Measurements from ENCODE around the gene ACOXL. TPM values are rescaled to one million over a fixed set of nuclear protein-coding genes. Genes with fewer than 3 reads are reported as not detected.
A peak's percentile ranks its signal among the peaks of the same experiment; 100 is the strongest.
"Not testable (repeated sequence)": the region's sequence is repeated elsewhere in the genome, so short reads cannot be mapped to it uniquely, and the experiment has no call there.

ACOXL gene
- total RNA-seq, 1 donor from 2014 or later, result not detected

DNA sequence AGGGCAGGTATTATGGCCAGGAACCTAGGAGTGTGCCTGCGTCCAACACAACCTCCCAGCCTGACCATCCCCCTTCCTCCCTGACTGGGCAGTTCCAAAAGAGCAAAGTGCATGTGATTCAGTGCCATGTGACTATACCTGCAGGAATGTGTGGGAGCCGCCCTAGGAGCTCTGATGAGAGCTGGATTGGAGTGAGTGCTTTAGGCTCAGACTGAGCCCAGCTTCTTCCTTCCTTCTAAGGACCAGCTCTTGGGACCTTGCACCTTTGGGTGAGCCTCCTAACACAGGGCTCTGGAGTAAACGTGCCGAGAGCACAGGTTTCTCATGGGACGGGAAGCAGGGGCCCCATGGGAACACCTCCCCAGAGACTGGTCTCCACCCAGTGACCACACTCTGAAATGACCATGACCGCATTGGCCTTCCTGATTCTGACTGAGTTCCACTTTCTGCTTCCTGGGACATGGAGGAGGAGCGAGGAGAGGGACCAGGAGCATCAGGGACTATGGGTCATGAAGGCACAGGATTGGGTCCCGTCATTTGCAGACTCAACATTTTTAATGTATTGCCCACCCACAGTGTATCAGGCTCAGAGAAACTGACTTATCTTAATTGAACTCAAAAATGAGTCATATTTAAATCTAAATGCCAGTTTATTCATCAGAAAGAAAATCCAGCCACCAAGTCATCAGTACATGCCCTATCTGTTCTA lies 300.5 kb downstream of the ACOXL start:
- no peak for DNase-seq (ENCODE audit: low read depth in 2 of 2)

DNA sequence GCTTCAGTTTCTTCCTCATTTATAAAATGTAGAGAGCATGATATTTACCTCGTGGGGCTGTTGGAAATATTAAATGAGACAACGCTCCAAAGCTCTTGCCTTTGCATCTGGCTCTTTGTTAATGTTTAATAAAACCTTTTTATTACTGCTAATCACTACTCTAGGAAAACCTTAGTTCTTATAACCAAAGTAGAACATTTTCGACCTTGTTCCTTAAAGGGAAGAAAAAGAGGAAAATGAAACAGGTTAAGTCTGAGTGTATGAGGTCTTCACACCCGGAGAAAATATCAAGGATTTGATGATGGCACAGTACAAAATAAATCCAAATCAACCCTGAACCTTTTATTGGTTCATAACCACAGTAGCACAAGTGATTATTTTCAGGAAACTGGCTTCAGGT lies 301.8 kb downstream of the ACOXL start:
- no peak for DNase-seq (ENCODE audit: low read depth in 2 of 2)

DNA sequence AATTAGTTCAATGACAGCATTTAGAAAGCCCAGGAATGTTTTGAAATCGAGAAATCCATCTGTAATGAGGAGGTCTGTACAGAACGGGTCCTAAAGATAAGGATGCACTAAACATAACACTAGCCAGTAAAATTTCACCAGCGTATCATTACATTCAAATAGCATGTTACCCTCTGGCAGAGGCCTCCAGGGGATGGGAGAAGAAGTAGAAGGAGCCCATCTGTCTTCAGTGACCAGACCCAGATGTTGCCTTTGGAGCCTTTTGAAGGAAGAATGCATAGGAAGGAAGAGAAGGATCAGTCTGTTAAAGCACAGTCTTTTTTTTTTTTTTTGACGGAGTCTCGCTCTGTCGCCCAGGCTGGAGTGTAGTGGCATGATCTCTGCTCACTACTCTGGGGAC lies 302.2 kb downstream of the ACOXL start:
- no peak for DNase-seq (ENCODE audit: low read depth in 2 of 2)

DNA sequence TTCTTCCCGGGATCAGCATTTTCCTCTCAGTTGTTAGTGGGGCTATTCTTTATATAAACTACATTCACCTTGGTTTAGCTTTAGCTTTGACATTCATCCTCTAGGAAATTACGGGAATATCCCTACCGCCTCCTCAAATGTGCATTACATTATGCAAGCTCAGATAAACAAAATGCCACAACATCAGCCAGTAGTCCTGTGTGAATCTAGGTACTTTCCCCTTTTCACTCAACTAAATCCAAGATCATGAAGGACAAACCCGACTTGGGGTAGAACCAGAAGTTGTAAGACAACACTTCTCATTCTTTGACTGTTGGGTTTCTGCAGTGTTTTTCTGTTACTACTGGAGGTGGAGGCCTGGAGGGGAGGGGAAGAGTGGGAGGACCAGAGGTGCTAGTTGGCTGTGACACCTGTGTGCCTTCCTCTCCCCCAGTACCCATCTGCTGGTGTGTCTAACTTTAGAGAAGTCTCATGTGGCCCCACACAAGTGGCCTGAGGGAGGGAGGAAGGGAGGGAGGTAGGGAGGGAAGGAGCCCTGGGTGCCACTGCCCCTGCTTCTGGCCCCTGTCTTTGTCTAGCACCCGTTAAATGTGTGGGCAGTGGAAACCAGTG lies 303.6 kb downstream of the ACOXL start:
- no peak for DNase-seq (ENCODE audit: low read depth in 2 of 2)

DNA sequence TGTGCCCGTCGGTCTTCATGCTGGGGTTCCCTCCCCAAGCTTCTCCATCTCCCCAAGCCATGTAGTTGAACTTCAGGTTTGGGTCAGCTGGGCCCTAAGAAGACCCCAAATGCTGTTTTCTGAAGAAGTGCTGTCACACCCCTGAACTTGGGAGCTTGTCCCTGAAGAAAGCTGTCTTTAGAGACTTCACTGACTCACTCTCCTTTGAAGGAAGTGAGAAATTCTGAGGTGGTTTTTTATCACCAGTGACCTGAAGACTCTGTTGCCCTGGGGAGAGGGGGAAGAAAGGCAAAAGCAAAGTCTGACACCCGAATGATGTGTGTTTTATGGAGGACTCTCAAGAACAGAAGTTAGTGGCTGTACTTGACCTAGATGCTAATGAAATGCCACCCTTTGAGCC lies 304.8 kb downstream of the ACOXL start:
- DNase-seq (ENCODE audit: low read depth in 2 of 2), result no peak

DNA sequence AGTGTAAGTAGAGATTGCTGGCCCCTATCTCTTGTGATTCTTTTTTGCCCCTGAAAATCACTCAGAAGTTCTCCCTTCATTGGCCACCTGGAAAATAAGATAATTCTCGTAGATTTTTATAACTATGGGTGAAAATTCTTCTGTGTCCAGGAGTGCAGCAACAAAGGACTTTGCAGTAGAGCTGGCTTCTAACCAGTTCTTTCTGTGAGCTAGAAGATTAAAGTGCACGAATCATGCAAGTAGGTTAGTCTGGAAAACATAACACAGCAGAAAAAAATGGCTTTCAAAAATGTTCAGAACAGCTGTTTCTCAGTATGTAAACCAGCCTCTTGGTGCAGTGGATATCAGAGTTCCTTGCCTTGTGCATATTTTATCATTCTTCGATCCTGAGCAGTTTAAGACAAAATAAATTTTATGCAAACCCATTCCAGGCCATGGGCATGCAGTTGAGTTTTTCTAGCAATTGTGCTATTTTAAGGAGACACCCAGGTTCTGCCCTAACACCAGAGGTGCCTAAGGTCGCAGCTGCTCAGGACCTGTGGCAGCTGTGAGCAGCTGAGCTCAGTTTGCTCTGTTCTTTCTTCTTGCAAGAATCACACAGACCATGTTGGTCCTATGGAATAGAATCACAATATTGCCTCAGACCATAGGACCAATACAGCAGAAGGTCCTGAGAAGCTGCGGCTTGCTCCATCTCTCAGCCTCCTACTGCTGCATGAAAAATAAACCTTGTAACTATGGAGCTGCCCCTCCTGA lies 307.4 kb downstream of the ACOXL start:
- no peak for DNase-seq (ENCODE audit: low read depth in 2 of 2)

DNA sequence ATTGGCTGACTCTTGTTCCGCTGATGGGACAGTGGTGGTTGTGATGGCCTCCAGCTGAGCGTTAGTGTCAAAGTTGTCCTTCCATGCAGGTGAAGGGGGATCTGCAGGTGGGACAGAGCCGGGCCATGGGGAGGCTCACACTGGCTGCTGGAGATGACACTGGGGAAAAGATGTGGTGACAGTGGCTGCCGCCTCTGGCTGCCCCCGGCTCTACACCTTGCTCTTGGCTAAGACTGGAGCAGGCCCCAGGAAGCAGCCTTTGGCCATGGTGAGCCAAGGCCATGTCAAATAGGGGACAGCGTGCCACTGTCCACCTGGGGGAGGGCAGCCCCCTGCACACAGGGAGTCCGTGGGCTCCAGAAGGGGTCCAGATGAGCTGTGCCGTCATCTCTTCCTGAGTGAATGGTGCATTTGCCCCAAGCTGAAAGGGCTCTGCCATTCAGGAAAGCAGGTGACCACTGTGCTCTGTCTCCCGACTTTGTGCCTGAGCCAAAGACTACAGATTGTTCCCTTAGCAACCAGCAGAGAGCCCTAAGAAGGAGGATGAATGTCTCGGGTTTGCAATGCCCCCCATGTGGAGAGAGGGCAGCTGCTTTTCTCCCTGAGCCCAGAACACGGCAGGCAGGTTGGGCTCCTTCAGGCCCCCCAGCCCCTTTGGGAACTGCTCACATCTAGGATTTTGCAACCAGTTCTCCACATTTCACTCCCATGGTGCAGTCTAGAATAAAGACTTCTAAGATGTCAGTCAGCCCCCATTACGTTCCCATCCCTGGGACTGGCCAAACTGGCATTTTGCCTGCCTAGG lies 309.2 kb downstream of the ACOXL start:
- no peak for DNase-seq (ENCODE audit: low read depth in 2 of 2)

DNA sequence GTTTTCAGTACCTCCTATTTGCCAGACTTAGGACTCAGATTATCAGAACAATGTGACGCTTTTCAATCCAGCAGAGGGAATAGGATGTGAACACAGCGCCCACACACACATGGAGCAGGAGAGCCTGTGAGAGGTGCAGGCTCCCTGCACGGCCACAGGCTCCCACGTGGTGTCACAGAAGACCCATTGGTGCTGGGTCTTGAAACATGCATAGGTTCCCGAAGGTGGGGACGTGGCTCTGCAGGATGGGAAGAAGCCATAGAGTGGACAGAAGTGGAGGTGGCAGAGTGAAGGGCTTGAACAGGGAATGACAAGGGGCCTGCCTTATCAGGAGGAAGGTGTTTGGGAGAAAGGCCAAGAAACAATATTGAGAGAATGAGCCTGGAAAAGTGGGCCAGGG lies 309.9 kb downstream of the ACOXL start:
- no peak for DNase-seq (ENCODE audit: low read depth in 2 of 2)

DNA sequence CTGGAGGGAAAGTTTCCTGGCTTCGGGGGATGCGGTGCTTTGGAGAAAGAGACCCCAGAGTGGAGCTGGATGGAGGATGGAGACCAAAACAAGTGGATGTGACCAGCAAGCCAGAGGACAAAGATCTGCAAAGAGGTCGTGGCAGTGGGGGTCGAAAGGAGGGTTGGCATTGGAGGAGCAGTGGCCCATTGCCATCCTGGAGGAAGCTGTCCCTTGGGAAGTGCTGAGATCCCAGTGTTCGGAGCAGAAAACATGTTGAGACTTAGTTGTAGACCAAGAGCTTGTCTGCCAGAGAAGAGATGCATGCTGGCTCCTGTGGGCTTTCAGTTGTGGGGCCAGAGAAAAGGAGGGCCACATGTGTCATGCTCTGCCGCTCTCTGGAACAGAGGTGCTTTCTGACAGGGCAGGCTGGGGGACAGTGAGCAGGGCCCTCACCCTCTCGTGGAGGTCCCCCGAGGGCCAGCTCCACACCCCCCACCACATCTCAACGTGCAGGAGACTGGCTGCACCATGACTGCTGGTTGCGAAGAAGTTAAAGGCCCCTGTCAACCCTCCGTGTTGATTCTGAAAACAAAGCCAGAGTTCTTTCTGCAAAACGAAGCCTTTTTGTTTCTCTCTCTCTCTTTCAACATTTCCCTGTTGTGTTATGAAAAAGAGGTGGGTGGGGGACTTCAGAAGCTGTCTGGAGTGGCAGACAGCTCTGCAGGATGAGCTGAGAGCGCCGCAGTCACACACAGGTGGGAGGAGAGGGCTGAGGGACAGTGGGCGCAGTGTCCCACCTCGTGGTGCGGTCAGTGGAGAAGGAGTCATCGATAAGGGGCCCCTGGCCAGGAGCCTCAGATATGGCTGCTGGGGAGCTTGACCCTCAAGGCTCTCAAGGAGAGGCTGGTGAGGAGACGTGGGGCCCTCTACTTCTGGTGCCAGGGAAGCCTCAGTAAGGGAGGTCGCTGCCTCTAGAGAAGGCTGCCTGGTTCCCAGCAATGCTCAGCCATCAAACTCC lies 310.7 kb downstream of the ACOXL start:
- DNase-seq (ENCODE audit: low read depth in 2 of 2), result no peak

DNA sequence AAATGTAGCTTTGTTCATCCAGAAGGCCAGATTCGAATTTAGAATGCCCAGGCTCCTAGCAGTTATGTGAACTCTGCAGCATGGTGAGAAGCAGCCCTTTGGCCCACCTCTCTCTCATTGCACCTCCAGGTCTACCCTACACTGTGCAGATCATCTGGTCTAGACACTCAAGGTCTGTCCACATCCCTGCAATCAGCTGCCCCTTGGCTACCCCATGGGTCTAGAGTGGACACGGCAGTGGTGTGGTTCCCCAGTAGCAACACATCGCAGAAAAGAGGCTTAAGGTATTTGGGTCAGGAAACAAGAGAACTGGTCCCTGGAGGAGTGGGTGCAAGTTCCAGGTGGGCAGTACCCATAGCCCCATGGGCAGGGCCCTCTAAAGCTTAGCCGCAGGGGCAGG lies 311.7 kb downstream of the ACOXL start:
- no peak for DNase-seq (ENCODE audit: low read depth in 2 of 2)

DNA sequence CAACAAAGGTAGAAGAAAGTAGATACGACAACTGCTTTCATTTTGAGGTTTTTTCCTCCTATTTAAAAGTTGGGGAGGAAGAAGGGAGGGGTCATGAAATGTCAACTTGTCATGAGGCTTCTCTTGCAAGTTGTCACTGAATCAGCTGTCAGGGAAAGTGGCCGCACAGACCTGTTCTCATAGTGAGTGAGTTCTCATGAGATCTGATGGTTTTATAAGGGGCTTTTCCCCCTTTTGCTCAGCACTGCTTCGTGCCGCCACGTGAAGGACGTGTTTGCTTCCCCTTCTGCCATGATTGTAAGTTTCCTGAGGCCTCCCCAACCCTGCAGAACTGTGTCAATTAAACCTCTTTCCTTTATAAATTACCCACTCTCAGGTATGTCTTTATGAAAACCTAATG lies 312.9 kb downstream of the ACOXL start:
- DNase-seq (ENCODE audit: low read depth in 2 of 2), result not testable (repeated sequence)

DNA sequence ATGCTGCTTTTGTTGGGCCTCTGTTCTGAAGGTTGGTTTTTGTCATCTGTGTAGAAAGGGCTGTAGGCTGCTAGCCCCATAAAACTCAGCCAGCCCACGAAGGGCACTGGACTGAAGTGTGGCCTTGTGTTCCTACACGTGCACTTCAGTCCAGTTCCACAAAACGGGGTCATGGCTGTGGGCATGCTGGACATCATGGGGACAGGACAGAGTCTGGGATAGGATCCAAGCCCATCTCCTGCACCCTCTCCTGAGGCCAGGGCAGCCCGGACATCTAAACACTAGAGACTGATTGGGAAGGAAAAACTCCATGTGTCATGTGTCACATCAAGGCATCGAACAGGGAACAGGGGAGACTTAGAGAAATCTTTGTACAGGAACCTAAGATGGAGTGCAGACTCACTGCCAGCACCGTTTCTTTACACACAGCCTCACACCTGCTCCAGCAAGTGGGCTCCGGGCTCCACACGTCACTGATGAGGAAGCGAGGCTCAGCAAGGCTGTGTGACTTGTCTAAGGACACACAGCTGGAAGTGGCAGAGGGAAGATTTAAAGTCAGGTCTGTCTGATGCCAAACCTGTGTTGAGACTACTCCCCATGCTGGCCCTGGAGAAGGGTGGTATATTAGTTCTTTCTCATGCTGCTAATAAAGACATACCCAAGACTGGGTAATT lies 313.5 kb downstream of the ACOXL start:
- no peak for DNase-seq (ENCODE audit: low read depth in 2 of 2)

DNA sequence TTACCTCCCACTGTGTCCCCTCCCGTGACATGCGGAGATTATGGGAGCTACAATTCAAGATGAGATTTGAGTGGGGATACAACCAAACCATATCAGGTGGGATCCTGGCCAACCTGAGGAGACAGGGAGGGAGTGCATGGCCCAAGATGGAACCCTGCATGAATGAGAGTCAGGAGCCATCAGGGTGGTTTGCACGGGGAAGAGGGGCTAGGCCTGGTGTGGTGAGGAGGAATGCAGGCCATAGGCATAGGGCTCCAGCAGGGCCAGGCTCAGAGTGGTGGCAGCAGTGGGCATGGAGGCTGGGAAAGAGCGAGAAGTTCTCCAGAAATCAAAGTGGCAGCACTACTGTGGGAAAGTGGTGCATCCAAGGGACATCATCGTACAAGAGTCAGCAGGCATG lies 314.3 kb downstream of the ACOXL start:
- DNase-seq (ENCODE audit: low read depth in 2 of 2), result no peak

DNA sequence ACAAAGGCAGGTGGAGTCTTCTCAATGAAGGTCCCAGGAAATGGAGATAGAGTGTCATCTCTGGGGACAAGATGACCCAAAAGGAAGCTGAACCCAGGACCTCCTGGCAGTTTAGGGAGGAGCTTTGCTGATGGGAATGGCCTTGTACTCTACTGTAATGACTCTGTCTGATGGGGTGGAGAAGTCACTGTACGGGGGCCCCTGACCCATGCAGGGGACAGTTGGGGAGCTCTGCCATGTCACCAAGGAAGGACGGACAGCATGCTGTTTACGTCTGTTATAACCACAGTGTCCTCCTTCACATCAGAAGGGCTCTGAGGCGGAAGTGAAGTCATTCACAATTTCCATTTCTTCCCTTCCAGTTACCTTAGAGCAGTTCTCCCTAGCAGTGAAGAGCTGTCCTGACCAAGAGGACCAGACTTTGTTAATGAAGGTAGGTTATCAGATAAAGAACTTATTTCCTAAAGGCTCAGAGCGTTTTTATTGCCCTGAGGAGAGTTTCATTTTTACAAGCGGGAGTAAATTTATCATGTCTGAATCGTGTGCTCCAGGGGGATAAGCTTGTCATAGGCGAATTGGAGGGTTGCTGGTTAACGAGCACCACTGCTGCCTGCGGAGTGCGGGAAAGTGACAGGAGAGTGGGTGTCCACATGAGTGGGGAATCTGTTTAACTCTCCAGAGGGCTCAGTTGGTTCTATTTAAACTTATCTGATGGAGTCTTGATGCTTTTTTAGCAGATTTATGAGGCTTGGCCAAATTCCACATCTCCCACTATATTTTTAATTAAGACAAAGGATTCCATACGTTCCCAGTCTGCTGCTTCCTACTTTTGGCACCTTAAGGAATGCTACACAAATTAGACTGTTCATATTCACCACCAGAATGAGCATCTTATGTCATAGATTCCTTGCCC lies 316.7 kb downstream of the ACOXL start:
- no peak for DNase-seq (ENCODE audit: low read depth in 2 of 2)

DNA sequence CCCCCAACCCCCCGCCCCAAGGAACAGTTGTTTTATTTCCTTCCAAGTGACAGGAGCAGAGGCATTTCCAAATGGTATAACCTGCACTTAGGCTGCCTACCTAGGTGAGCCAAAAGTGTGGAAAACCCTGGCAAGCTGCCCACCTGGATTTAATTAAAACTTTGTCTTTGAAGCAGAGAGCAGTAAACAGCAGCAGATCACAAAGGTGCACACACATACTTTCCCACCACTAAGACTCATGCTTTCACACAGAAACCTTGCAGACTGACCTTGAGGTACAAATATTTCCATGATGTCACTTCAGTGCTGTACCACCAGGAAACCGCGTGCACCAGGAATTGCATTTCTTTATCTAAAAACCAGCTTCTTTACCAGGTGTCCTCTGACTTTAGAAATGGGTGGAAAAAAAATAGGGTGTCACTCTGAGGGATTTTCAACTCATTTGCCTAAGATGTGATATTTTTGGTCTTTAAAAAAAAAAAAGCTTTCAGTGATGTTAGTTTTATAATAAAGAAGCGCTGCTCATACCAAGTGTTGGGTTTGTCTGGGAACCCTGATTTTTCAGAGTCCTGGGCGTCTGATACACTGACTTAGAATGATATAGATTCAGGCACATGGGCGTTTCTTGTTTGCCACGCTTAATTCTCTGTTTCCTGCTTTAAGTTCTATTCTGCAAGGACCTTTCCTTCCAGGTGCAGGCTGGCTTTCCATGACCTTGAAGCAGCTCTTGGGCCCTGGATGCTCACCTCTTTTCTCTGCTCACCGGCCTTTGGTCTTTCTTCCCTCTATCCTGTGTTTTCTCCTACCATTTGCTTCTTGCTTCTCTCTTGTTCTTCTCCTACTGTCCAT lies 317.6 kb downstream of the ACOXL start:
- DNase-seq (ENCODE audit: low read depth in 2 of 2), result peak in 1 of 2 donors; percentile 32

DNA sequence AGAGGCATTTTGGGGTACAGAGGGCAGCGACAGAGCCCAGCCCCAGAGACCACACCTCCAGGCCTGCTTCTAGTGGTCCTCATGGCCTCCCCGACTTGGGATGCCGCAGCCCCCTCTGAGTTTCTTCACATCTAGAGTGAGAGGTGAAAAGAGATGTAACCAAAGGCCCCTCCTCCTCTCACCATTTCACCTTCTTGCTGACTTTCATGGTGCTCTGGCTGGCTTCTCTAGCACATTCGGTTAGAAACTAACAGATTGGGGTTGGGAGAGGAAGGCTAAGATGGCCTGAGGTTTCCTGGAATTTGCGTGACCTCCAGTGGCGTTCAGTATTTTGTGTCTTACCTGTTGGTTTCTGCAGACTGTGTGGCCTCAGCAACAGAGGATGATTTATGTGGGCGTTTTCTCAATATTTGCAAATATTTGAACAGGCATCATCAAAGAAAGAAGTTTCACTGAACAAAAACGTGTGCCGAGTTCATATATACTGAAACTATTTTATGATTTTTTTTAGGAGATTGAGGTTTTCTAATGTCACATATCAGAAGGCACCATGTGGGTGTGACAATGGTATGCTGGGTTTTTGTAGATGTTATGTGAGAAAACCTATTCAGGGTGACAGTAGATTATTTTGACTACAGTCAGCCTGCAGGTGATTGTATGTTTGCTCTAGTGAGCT lies 318.5 kb downstream of the ACOXL start:
- no peak for DNase-seq (ENCODE audit: low read depth in 2 of 2)

DNA sequence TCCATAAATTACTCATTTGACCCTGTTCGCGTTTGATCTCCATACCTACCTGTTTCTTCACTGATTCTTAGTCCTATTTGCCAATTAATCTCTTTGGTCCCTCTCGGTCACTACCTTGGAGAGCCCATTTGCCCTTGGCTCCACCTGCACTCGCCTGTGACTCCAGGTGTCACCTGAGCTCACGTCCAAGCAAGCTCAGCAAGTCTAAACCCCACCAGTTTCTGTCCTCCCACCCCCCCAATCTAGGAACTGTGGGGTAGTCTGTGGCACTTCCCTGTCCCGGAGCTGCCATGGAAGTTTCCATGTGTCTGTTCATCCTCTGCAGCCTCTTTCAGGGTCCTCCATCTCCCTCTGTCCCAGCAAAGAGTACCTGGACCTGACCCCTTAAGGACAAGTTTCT lies 320.2 kb downstream of the ACOXL start:
- no peak for DNase-seq (ENCODE audit: low read depth in 2 of 2)

DNA sequence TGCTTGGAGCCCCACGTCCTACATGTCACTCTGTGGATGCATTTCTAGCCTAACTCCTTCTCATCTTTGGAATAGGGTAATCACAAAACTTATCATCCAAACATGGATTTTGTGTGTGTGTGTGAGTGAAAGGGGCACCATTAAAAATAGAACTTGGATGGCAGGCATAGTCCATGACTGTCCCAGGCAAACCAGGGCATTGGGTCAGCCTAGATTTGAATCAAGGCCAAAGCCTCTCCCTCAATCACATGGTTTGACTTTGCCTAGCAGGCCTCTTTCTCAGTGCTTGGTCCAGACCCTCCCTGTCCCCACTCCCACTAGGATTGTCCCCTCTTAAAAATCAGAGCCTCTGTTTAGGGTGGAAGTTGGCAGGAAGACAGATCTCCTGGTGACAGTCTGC lies 320.9 kb downstream of the ACOXL start:
- no peak for DNase-seq (ENCODE audit: low read depth in 2 of 2)
